ENCODE results near the gene VAT1.

GRCh38 chr17:43011728-43012472, 10.3 kb downstream of the VAT1 start:
- TF ChIP-seq, protein P1, sequence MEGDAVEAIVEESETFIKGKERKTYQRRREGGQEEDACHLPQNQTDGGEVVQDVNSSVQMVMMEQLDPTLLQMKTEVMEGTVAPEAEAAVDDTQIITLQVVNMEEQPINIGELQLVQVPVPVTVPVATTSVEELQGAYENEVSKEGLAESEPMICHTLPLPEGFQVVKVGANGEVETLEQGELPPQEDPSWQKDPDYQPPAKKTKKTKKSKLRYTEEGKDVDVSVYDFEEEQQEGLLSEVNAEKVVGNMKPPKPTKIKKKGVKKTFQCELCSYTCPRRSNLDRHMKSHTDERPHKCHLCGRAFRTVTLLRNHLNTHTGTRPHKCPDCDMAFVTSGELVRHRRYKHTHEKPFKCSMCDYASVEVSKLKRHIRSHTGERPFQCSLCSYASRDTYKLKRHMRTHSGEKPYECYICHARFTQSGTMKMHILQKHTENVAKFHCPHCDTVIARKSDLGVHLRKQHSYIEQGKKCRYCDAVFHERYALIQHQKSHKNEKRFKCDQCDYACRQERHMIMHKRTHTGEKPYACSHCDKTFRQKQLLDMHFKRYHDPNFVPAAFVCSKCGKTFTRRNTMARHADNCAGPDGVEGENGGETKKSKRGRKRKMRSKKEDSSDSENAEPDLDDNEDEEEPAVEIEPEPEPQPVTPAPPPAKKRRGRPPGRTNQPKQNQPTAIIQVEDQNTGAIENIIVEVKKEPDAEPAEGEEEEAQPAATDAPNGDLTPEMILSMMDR (IDR thresholded peaks at IDR 0.05; ENCODE audit: borderline replicate concordance, extremely low read depth, low read length, poor library complexity, severe bottlenecking): no peak
- TF ChIP-seq EZH2 (IDR thresholded peaks at IDR 0.05; ENCODE audit: borderline replicate concordance, low read depth, low read length, severe bottlenecking): no peak
